ENCODE data around the gene GNPDA2.

GNPDA2 gene

GRCh38 chr4:44726038-44726871, at the start of gene GNPDA2:
Gene GNPDA2 (minus strand): TSS chr4:44726556. CDS start chr4:44722207, 4,349 bp downstream.
- Histone ChIP-seq H3K36me3 (ENCODE audit: control insufficient read depth in 1 of 2, insufficient read depth in 2 of 2, low read length in 2 of 2) (no peaks in the 10 kb centered on the region), H3K27me3 (ENCODE audit: low read depth, low read length) (no peaks in the 10 kb centered on the region), H3K4me1 (ENCODE audit: control insufficient read depth in 1 of 2, insufficient read depth in 2 of 2, low read length in 2 of 2) (peaks cover 5 to 17% of the 10 kb centered on the region in 2 donors), H3K27ac (ENCODE audit: low read length) (peak within 1 kb of the TSS; percentile 75), H3K4me3 (ENCODE audit: low read depth in 1 of 2, low read length in 2 of 2) (peak within 1 kb of the TSS; percentile 93 to 97), H3K9me3 (ENCODE audit: control insufficient read depth in 1 of 2, low read length in 2 of 2) (no peaks in the 10 kb centered on the region)

GRCh38 chr4:44772340-44772739, 46.0 kb upstream of the GNPDA2 start:
- no peak overlapping the region for H3K27ac ChIP-seq (ENCODE audit: low read length)

GRCh38 chr4:44771789-44772188, 45.4 kb upstream of the GNPDA2 start:
- Histone ChIP-seq H3K4me1 (ENCODE audit: control insufficient read depth in 1 of 2, insufficient read depth in 2 of 2, low read length in 2 of 2) (no peaks in the 10 kb centered on the region), H3K27me3 (ENCODE audit: low read depth, low read length) (no peaks in the 10 kb centered on the region), H3K27ac (ENCODE audit: low read length) (no peak overlapping the region), H3K36me3 (ENCODE audit: control insufficient read depth in 1 of 2, insufficient read depth in 2 of 2, low read length in 2 of 2) (no peaks in the 10 kb centered on the region), H3K4me3 (ENCODE audit: low read depth in 1 of 2, low read length in 2 of 2) (no peak overlapping the region), H3K9me3 (ENCODE audit: control insufficient read depth in 1 of 2, low read length in 2 of 2) (no peaks in the 10 kb centered on the region)

More at GRCh38 chr4:44772340-44772739, 46.0 kb upstream of the GNPDA2 start:
- H3K4me1 ChIP-seq (ENCODE audit: control insufficient read depth in 1 of 2, insufficient read depth in 2 of 2, low read length in 2 of 2): no peaks in the 10 kb centered on the region
- H3K4me3 ChIP-seq (ENCODE audit: low read depth in 1 of 2, low read length in 2 of 2): no peak overlapping the region
- H3K36me3 ChIP-seq (ENCODE audit: control insufficient read depth in 1 of 2, insufficient read depth in 2 of 2, low read length in 2 of 2): no peaks in the 10 kb centered on the region
- H3K9me3 ChIP-seq (ENCODE audit: control insufficient read depth in 1 of 2, low read length in 2 of 2): no peaks in the 10 kb centered on the region
- no peaks in the 10 kb centered on the region for H3K27me3 ChIP-seq (ENCODE audit: low read depth, low read length)

DNA sequence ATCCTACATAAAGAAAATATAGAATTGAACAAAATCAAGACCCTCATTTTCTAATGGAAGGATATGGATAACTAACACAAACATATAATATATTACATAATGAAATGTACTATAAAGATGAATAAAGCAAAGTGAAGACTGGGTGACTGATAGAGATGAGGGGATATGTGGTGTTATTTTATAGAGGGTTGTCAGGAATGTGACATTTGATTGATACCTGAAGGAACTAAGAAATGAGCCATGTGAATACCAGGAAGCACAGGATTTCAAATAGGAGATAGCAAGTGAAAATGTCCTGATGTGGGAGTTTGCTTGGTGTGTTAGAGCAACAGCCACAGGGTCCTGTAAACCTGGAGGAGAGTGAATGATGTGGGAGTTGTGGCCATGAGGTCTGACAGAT, 40.1 kb upstream of the GNPDA2 start:
- no peak overlapping the region for H3K27ac ChIP-seq (ENCODE audit: low read length)
- H3K9me3 ChIP-seq (ENCODE audit: control insufficient read depth in 1 of 2, low read length in 2 of 2): no peaks in the 10 kb centered on the region
- no peaks in the 10 kb centered on the region for H3K27me3 ChIP-seq (ENCODE audit: low read depth, low read length)
- H3K4me3 ChIP-seq (ENCODE audit: low read depth in 1 of 2, low read length in 2 of 2): no peak overlapping the region
- no peaks in the 10 kb centered on the region for H3K36me3 ChIP-seq (ENCODE audit: control insufficient read depth in 1 of 2, insufficient read depth in 2 of 2, low read length in 2 of 2)
- H3K4me1 ChIP-seq (ENCODE audit: control insufficient read depth in 1 of 2, insufficient read depth in 2 of 2, low read length in 2 of 2): no peaks in the 10 kb centered on the region

GRCh38 chr4:44765116-44765515, 38.8 kb upstream of the GNPDA2 start:
- Histone ChIP-seq H3K27me3 (ENCODE audit: low read depth, low read length) (no peaks in the 10 kb centered on the region), H3K27ac (ENCODE audit: low read length) (no peak overlapping the region), H3K4me3 (ENCODE audit: low read depth in 1 of 2, low read length in 2 of 2) (no peak overlapping the region), H3K36me3 (ENCODE audit: control insufficient read depth in 1 of 2, insufficient read depth in 2 of 2, low read length in 2 of 2) (no peaks in the 10 kb centered on the region), H3K4me1 (ENCODE audit: control insufficient read depth in 1 of 2, insufficient read depth in 2 of 2, low read length in 2 of 2) (no peaks in the 10 kb centered on the region), H3K9me3 (ENCODE audit: control insufficient read depth in 1 of 2, low read length in 2 of 2) (no peaks in the 10 kb centered on the region)

GRCh38 chr4:44761306-44761705, 35.0 kb upstream of the GNPDA2 start:
- Histone ChIP-seq H3K4me1 (ENCODE audit: control insufficient read depth in 1 of 2, insufficient read depth in 2 of 2, low read length in 2 of 2) (no peaks in the 10 kb centered on the region), H3K27ac (ENCODE audit: low read length) (no peak overlapping the region), H3K27me3 (ENCODE audit: low read depth, low read length) (no peaks in the 10 kb centered on the region), H3K9me3 (ENCODE audit: control insufficient read depth in 1 of 2, low read length in 2 of 2) (no peaks in the 10 kb centered on the region), H3K36me3 (ENCODE audit: control insufficient read depth in 1 of 2, insufficient read depth in 2 of 2, low read length in 2 of 2) (no peaks in the 10 kb centered on the region), H3K4me3 (ENCODE audit: low read depth in 1 of 2, low read length in 2 of 2) (no peak overlapping the region)

DNA sequence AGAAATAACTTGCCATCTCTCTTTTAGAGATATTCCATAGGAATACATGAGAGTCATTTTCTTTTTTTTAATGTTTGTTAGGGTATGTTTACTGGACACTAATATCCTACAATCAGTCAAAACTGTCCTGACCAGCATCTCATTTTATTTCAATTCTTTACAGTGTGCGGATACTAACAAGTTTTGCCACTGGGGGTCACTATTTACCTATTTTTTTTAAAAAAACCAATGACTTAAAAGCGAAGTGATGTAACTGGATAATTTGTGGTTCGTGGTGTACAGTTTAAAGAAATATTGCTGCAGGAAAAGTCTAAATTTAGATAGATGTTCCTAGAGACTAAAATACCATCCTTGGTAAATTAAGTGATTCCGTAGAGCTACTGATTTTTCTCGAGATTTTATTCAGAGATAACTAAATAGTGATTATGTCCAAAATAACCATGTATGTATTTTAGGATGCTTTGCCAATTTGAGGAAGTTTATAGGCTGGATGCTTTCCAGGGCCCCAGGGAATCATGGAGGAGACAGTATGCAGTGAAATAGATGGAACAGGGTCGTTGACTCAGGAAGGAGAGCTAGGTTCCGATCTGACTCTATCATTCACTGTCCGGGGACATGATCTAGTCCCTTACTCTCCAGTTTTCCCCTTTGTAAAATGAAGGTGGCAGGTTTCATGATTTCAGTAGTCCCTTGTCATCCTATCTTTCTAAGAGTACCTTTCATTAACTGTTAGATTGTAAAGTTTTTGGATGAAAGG, 34.0 kb upstream of the GNPDA2 start:
- Histone ChIP-seq H3K9me3 (ENCODE audit: control insufficient read depth in 1 of 2, low read length in 2 of 2) (no peaks in the 10 kb centered on the region), H3K36me3 (ENCODE audit: control insufficient read depth in 1 of 2, insufficient read depth in 2 of 2, low read length in 2 of 2) (no peaks in the 10 kb centered on the region), H3K4me1 (ENCODE audit: control insufficient read depth in 1 of 2, insufficient read depth in 2 of 2, low read length in 2 of 2) (no peaks in the 10 kb centered on the region), H3K4me3 (ENCODE audit: low read depth in 1 of 2, low read length in 2 of 2) (no peak overlapping the region), H3K27me3 (ENCODE audit: low read depth, low read length) (no peaks in the 10 kb centered on the region), H3K27ac (ENCODE audit: low read length) (no peak overlapping the region)

DNA sequence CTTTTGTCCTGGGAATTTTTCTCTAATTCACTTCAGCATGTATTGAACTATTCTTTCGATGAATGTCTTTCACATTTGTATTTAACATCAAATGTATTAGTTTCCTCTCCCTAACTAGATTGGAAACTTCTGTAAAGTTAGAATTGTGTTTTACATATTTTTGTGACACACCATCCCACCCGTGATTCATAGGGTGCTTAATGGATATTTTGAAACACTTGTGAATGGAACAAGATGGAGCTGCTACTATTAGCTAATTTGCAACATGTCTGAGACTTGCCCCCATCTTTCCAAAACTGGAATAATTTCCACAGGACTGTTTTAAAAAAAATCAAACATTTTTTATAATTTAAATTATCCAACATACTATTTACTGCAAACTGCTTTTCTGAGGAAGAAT, 30.2 kb upstream of the GNPDA2 start:
- Histone ChIP-seq H3K27ac (ENCODE audit: low read length) (no peak overlapping the region), H3K4me3 (ENCODE audit: low read depth in 1 of 2, low read length in 2 of 2) (no peak overlapping the region), H3K9me3 (ENCODE audit: control insufficient read depth in 1 of 2, low read length in 2 of 2) (no peaks in the 10 kb centered on the region), H3K4me1 (ENCODE audit: control insufficient read depth in 1 of 2, insufficient read depth in 2 of 2, low read length in 2 of 2) (no peaks in the 10 kb centered on the region), H3K36me3 (ENCODE audit: control insufficient read depth in 1 of 2, insufficient read depth in 2 of 2, low read length in 2 of 2) (no peaks in the 10 kb centered on the region), H3K27me3 (ENCODE audit: low read depth, low read length) (no peaks in the 10 kb centered on the region)

GRCh38 chr4:44740201-44740600, 13.8 kb upstream of the GNPDA2 start:
- H3K4me3 ChIP-seq (ENCODE audit: low read depth in 1 of 2, low read length in 2 of 2): no peak overlapping the region
- no peaks in the 10 kb centered on the region for H3K4me1 ChIP-seq (ENCODE audit: control insufficient read depth in 1 of 2, insufficient read depth in 2 of 2, low read length in 2 of 2)
- H3K27ac ChIP-seq (ENCODE audit: low read length): no peak overlapping the region
- no peaks in the 10 kb centered on the region for H3K36me3 ChIP-seq (ENCODE audit: control insufficient read depth in 1 of 2, insufficient read depth in 2 of 2, low read length in 2 of 2)
- H3K9me3 ChIP-seq (ENCODE audit: control insufficient read depth in 1 of 2, low read length in 2 of 2): no peaks in the 10 kb centered on the region
- H3K27me3 ChIP-seq (ENCODE audit: low read depth, low read length): no peaks in the 10 kb centered on the region

DNA sequence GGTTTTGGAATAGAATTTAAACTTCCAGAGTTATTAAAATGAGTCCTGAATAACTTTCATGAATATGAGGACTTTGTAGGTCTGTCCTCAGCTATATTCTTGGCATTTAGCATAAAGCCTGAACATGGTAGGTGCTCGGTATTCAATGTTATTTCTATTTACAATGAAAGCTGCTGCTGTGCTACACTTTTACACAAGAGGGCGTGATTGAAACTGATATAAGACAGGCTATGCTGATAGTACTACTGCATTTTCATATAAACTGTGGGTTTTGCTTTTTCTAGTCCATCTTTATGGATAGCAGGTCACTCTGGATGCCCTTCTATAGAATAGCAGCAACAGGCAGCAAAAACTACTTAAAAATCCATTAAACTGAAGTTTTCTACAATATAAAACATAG, 12.3 kb upstream of the GNPDA2 start:
- Histone ChIP-seq H3K4me1 (ENCODE audit: control insufficient read depth in 1 of 2, insufficient read depth in 2 of 2, low read length in 2 of 2) (no peaks in the 10 kb centered on the region), H3K9me3 (ENCODE audit: control insufficient read depth in 1 of 2, low read length in 2 of 2) (no peaks in the 10 kb centered on the region), H3K4me3 (ENCODE audit: low read depth in 1 of 2, low read length in 2 of 2) (no peak overlapping the region), H3K36me3 (ENCODE audit: control insufficient read depth in 1 of 2, insufficient read depth in 2 of 2, low read length in 2 of 2) (no peaks in the 10 kb centered on the region), H3K27me3 (ENCODE audit: low read depth, low read length) (no peaks in the 10 kb centered on the region), H3K27ac (ENCODE audit: low read length) (no peak overlapping the region)

GRCh38 chr4:44736900-44737299, 10.5 kb upstream of the GNPDA2 start:
- Histone ChIP-seq H3K4me1 (ENCODE audit: control insufficient read depth in 1 of 2, insufficient read depth in 2 of 2, low read length in 2 of 2) (no peaks in the 10 kb centered on the region), H3K27ac (ENCODE audit: low read length) (no peak overlapping the region), H3K27me3 (ENCODE audit: low read depth, low read length) (no peaks in the 10 kb centered on the region), H3K4me3 (ENCODE audit: low read depth in 1 of 2, low read length in 2 of 2) (no peak overlapping the region), H3K36me3 (ENCODE audit: control insufficient read depth in 1 of 2, insufficient read depth in 2 of 2, low read length in 2 of 2) (no peaks in the 10 kb centered on the region), H3K9me3 (ENCODE audit: control insufficient read depth in 1 of 2, low read length in 2 of 2) (no peaks in the 10 kb centered on the region)
